ENCODE data around the gene DOCK3.
"Not testable (repeated sequence)": the region's sequence is repeated elsewhere in the genome, so short reads cannot be mapped to it uniquely, and the experiment has no call there.

Gene DOCK3

DNA sequence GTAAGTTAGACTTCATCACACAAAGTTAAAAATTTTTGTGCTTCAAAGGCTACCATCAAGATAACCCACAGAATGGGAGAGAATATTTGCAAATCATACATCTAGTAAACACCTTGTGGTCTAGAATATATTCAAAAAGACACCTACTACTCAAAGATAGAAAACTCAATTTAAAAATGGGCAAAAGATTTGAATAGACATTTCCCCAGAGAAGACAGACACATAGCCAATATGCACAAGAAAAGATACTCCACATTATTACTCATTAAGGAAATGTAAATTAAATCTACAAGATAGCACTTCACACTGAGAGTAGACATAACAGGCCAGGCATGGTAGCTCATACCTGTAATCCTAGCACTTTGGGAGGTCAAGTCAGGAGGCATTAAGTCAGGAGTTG is 622.6 kb downstream of the DOCK3 start:
- TF ChIP-seq, protein P1, sequence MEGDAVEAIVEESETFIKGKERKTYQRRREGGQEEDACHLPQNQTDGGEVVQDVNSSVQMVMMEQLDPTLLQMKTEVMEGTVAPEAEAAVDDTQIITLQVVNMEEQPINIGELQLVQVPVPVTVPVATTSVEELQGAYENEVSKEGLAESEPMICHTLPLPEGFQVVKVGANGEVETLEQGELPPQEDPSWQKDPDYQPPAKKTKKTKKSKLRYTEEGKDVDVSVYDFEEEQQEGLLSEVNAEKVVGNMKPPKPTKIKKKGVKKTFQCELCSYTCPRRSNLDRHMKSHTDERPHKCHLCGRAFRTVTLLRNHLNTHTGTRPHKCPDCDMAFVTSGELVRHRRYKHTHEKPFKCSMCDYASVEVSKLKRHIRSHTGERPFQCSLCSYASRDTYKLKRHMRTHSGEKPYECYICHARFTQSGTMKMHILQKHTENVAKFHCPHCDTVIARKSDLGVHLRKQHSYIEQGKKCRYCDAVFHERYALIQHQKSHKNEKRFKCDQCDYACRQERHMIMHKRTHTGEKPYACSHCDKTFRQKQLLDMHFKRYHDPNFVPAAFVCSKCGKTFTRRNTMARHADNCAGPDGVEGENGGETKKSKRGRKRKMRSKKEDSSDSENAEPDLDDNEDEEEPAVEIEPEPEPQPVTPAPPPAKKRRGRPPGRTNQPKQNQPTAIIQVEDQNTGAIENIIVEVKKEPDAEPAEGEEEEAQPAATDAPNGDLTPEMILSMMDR (conservative IDR thresholded peaks at IDR 0.05; ENCODE audit: low read depth, low read length), result no peak
- H3K4me3 ChIP-seq (ENCODE audit: low read length), result no peak overlapping the region
- no peak for DNase-seq (ENCODE audit: low read depth)

DNA sequence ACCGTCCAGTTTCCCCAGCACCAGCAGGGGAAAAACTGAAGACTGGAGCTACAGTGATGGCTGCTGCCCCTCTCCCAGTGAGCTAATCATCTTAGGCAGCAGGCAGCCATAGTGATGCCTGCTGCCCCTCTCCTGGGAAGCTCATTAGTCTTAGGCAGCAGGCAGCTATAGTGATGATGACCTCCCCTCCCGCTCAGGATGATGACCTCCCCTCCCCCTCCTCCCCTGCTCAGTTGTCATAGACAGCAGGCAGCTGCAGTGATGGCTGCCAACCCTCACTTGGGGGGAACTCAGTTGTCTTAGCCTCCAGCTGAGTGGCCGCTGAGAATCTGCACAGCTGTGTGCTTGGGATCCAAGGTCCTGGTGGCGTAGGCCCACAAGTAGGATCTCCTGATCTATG is 629.5 kb downstream of the DOCK3 start:
- TF ChIP-seq, protein P1 (conservative IDR thresholded peaks at IDR 0.05; ENCODE audit: low read depth, low read length), result no peak
- H3K4me3 ChIP-seq (ENCODE audit: low read length), result no peak overlapping the region
- no peak for DNase-seq (ENCODE audit: low read depth)

DNA sequence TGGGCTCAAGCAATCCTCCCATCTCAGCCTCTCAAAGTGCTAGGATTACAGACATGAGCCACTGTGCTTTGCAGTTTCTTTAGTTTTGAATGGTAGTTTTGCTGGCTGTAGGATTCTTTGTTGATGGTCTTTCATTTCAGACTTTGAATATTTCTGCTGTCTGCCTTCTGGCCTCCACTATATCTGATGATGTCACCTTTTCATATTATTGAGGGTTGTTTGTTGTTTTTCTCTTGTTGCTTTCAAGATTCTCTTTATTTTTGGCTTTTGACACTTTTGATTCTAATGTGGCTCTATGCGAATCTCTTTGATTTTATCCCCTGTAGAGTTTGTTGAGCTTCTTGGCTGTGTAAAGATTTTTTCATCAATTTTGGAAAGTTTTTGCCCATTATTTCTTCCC is 631.4 kb downstream of the DOCK3 start:
- TF ChIP-seq, protein P1 (conservative IDR thresholded peaks at IDR 0.05; ENCODE audit: low read depth, low read length), result no peak
- H3K4me3 ChIP-seq (ENCODE audit: low read length), result no peak overlapping the region
- DNase-seq (ENCODE audit: low read depth), result no peak

DNA sequence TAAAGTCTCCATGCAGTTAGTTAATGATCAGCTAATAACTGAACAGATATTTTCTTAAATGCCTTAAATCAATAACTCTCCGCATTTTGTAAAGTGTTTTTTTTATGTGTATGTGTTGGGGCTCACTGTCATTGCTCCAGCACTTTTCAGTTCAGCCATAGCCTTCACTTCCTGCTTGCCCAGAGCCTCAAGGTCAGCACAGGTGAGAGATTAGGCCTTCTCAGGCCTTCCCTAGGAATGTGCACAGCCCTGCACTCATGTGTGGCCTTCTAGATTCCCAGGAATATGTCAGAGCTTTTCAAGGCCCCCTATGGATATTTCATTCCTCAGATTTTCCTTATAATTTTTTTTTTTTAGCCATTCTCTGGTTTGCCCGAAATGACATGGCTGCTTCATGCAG is 632.7 kb downstream of the DOCK3 start:
- TF ChIP-seq, protein P1 (conservative IDR thresholded peaks at IDR 0.05; ENCODE audit: low read depth, low read length), result no peak
- no peak overlapping the region for H3K4me3 ChIP-seq (ENCODE audit: low read length)
- DNase-seq (ENCODE audit: low read depth), result no peak

GRCh38 chr3:51307945-51308607 is 633.3 kb downstream of the DOCK3 start:
- H3K4me3 ChIP-seq (ENCODE audit: low read length); DNase-seq (ENCODE audit: low read depth): not testable (repeated sequence)

- no peak for DNase-seq (ENCODE audit: low read depth)
- TF ChIP-seq, protein P1 (conservative IDR thresholded peaks at IDR 0.05; ENCODE audit: low read depth, low read length), result peak; percentile 62
- H3K4me3 ChIP-seq (ENCODE audit: low read length), result no peak overlapping the region
Observed at GRCh38 chr3:51311055-51311454, 636.3 kb downstream of the DOCK3 start.

- no peak for DNase-seq (ENCODE audit: low read depth)
- TF ChIP-seq, protein P1 (conservative IDR thresholded peaks at IDR 0.05; ENCODE audit: low read depth, low read length), result no peak
- no peak overlapping the region for H3K4me3 ChIP-seq (ENCODE audit: low read length)
Observed at GRCh38 chr3:51328206-51328605, 653.5 kb downstream of the DOCK3 start.
